ENCODE data around the gene GTF3C5.

- no peak for TF ChIP-seq CTCF (IDR thresholded peaks at IDR 0.05)
- TF ChIP-seq EZH2 (IDR thresholded peaks at IDR 0.05), result no peak
- no peak for TF ChIP-seq EZH2phosphoT487 (IDR thresholded peaks at IDR 0.05)
Measured at GRCh38 chr9:133102190-133103021, 71.6 kb downstream of the GTF3C5 start.
